IMR-90 (cell line): ENCODE measurements around the gene MEN1. TPM values are rescaled to one million over a fixed set of nuclear protein-coding genes. Genes with fewer than 3 reads are reported as not detected.

Experiments used
- ATAC-seq: fragments of 200-7000 bp; cut with Tn5 transposase; 2 replicates; pipeline ENCODE4 v1.9.1; 2020; ENCODE audit warnings: low read depth, mild to moderate bottlenecking, moderate library complexity
- BruUV-seq: library from RNA; stranded (reverse); fragments of 400-500 nt; replicated peaks from 2 replicates; lab custom pipeline; 2021; lab: Mats Ljungman, UMichigan
- CTCF ChIA-PET: fragments of 300-600 bp; formaldehyde crosslinking; extraction: SDS; loops from one replicate; lab custom pipeline; 2021; ENCODE audit warnings: antibody characterized with exemption; lab: Yijun Ruan, JAX
- POLR2A ChIA-PET: fragments of 300-600 bp; sonication (Branson Sonifier 250); formaldehyde crosslinking; loops from one replicate; lab custom pipeline; 2022; ENCODE audit warnings: antibody characterized with exemption; ENCODE audit not compliant: unreplicated experiment; lab: Charles Lee
- DNase-seq: peaks from one replicate; pipeline ENCODE4 v3.0.0; 2013
- H2AFZ ChIP-seq: replicated peaks from 2 replicates; pipeline ENCODE3; 2013; ENCODE audit warnings: low read length, mild to moderate bottlenecking; ENCODE audit not compliant: poor library complexity
- H2AK5ac ChIP-seq: 2 replicates; pipeline ENCODE4 v1.6.1; 2013; ENCODE audit warnings: low read depth, low read length, inconsistent platforms
- H2AK9ac ChIP-seq: replicated peaks from 2 replicates; pipeline ENCODE3; 2013; ENCODE audit warnings: mild to moderate bottlenecking, low read depth, low read length, moderate library complexity; ENCODE audit not compliant: poor library complexity
- H2BK120ac ChIP-seq: 2 replicates; pipeline ENCODE4 v1.6.1; 2013; ENCODE audit warnings: low read depth, low read length, inconsistent platforms
- H2BK15ac ChIP-seq: 3 replicates; pipeline ENCODE4 v1.6.1; 2013; ENCODE audit warnings: low read depth, low read length, inconsistent platforms
- H2BK20ac ChIP-seq: 2 replicates; pipeline ENCODE4 v1.6.1; 2013; ENCODE audit warnings: low read depth, mild to moderate bottlenecking, inconsistent platforms, low read length, moderate library complexity
- H2BK5ac ChIP-seq: 2 replicates; pipeline ENCODE4 v1.6.1; 2013; ENCODE audit warnings: mild to moderate bottlenecking, low read depth, low read length, inconsistent platforms; ENCODE audit not compliant: poor library complexity, severe bottlenecking
- H3K14ac ChIP-seq: replicated peaks from 2 replicates; pipeline ENCODE4 v1.6.1; 2013; ENCODE audit warnings: low read depth, low read length, inconsistent platforms
- H3K18ac ChIP-seq: 2 replicates; pipeline ENCODE4 v1.6.1; 2013; ENCODE audit warnings: low read depth, low read length, control low read depth
- H3K23ac ChIP-seq: 2 replicates; pipeline ENCODE4 v1.6.1; 2013; ENCODE audit warnings: low read depth, low read length, inconsistent platforms
- H3K27ac ChIP-seq: 2 replicates; pipeline ENCODE4 v1.5.1; 2013; ENCODE audit warnings: mild to moderate bottlenecking, control low read depth, low read length; ENCODE audit not compliant: insufficient read depth
- H3K27me3 ChIP-seq: 2 replicates; pipeline ENCODE4 v1.6.1; 2013; ENCODE audit warnings: low read length; ENCODE audit not compliant: control insufficient read depth, insufficient read depth
- H3K36me3 ChIP-seq: 2 replicates; pipeline ENCODE4 v1.6.1; 2013; ENCODE audit warnings: low read length, mixed read lengths; ENCODE audit not compliant: control insufficient read depth, insufficient read depth
- H3K4ac ChIP-seq: 2 replicates; pipeline ENCODE4 v1.6.1; 2013; ENCODE audit warnings: low read depth, low read length, inconsistent platforms
- H3K4me1 ChIP-seq: 2 replicates; pipeline ENCODE4 v1.6.1; 2013; ENCODE audit warnings: low read length, mixed read lengths; ENCODE audit not compliant: control insufficient read depth, insufficient read depth
- H3K4me2 ChIP-seq: 2 replicates; pipeline ENCODE4 v1.6.1; 2013; ENCODE audit warnings: low read depth, mild to moderate bottlenecking, control low read depth, low read length, moderate library complexity
- H3K4me3 ChIP-seq: 2 replicates; pipeline ENCODE4 v1.5.1; 2013; ENCODE audit warnings: low read depth, mild to moderate bottlenecking, control low read depth, low read length, moderate library complexity; ENCODE audit not compliant: insufficient read depth
- H3K56ac ChIP-seq: 2 replicates; pipeline ENCODE4 v1.6.1; 2013; ENCODE audit warnings: low read length, inconsistent platforms; ENCODE audit not compliant: insufficient read depth; ENCODE audit errors: extremely low read depth
- H3K79me1 ChIP-seq, 2 experiments: 2 replicates each; pipeline ENCODE4 v1.6.1; 2013; ENCODE audit warnings: low read length in 2 of 2, inconsistent platforms in 1 of 2, low read depth in 1 of 2
- H3K9ac ChIP-seq: 2 replicates; pipeline ENCODE4 v1.6.1; 2013; ENCODE audit warnings: low read depth, low read length, control low read depth
- H3K9me1 ChIP-seq: 2 replicates; pipeline ENCODE4 v1.6.1; 2013; ENCODE audit warnings: low read length, inconsistent platforms; ENCODE audit not compliant: insufficient read depth
- H3K9me3 ChIP-seq: 2 replicates; pipeline ENCODE4 v1.6.1; 2013; ENCODE audit warnings: low read length; ENCODE audit not compliant: control insufficient read depth, insufficient read depth
- H4K20me1 ChIP-seq: 2 replicates; pipeline ENCODE4 v1.6.1; 2013; ENCODE audit warnings: low read length, inconsistent platforms; ENCODE audit not compliant: insufficient read depth
- H4K5ac ChIP-seq: 2 replicates; pipeline ENCODE4 v1.6.1; 2013; ENCODE audit warnings: mild to moderate bottlenecking, low read depth, low read length, control low read depth
- H4K8ac ChIP-seq, 2 experiments: 2 replicates each; pipeline ENCODE4 v1.6.1; 2013; ENCODE audit warnings: low read depth in 2 of 2, low read length in 2 of 2, control low read depth in 1 of 2, inconsistent platforms in 1 of 2
- H4K91ac ChIP-seq: 2 replicates; pipeline ENCODE4 v1.6.1; 2013; ENCODE audit warnings: low read depth, low read length, inconsistent platforms; ENCODE audit not compliant: insufficient read depth
- BHLHE40 ChIP-seq: fragments of 150-350 bp; IDR thresholded peaks from 2 replicates; pipeline ENCODE4 v1.6.1; 2016; ENCODE audit warnings: mild to moderate bottlenecking, low read depth, low read length
- CHD1 ChIP-seq: IDR thresholded peaks from 2 replicates; pipeline ENCODE4 v1.6.1; 2012; ENCODE audit warnings: low read depth, low read length, improper control_type of control experiment
- FOS ChIP-seq: fragments of 150-350 bp; IDR thresholded peaks from 2 replicates; pipeline ENCODE4 v1.6.1; 2016; ENCODE audit warnings: low read depth, low read length
- MAZ ChIP-seq: IDR thresholded peaks from 2 replicates; pipeline ENCODE4 v1.6.1; 2012; ENCODE audit warnings: low read depth, mild to moderate bottlenecking, low read length, improper control_type of control experiment, moderate library complexity, borderline replicate concordance
- MXI1 ChIP-seq: IDR thresholded peaks from 2 replicates; pipeline ENCODE4 v1.6.1; 2012; ENCODE audit warnings: low read depth, mild to moderate bottlenecking, low read length, moderate library complexity, borderline replicate concordance
- RFX5 ChIP-seq: IDR thresholded peaks from 2 replicates; pipeline ENCODE4 v1.8.0; 2012; ENCODE audit warnings: low read depth, mild to moderate bottlenecking, low read length, moderate library complexity
- SMC3 ChIP-seq: fragments of 150-350 bp; IDR thresholded peaks from 2 replicates; pipeline ENCODE4 v1.6.1; 2016; ENCODE audit warnings: low read depth, mild to moderate bottlenecking, antibody characterized with exemption, low read length, moderate library complexity
- WGBS, 2 experiments: methylation state at CpG; one replicate each; pipeline versions ENCODE4 v1.1.5 to v1.1.7; 2013; ENCODE audit warnings: missing lambda C conversion rate in 2 of 2; ENCODE audit not compliant: insufficient read length in 1 of 2; ENCODE audit errors: extremely low coverage in 2 of 2; 5-methylcytosine and 5-hydroxymethylcytosine counted together
- dilution Hi-C: fragments of 300-500 bp; cut with HindIII; formaldehyde crosslinking; loops from one replicate; pipeline ENCODE4 v1.14.3; 2018; ENCODE audit warnings: low sequenced_read_pairs; ENCODE audit not compliant: unreplicated experiment
- in situ Hi-C: fragments of 300-500 bp; cut with MboI; formaldehyde crosslinking; loops from 3 replicates; pipeline ENCODE4 v1.14.3; 2019; ENCODE audit warnings: low sequenced_read_pairs, inconsistent platforms, mixed read lengths
- intact Hi-C: fragments of 100-400 bp; cut with micrococcal nuclease; formaldehyde crosslinking; loops from 2 replicates; pipeline ENCODE4 v1.10.0; 2022
- polyA plus RNA-seq, 3 experiments: library from polyadenylated mRNA; depleted of rRNA; stranded (reverse); fragments of >200 nt; gene quantifications; 2 replicates each; pipeline ENCODE4 v1.2.3, GENCODE V29; 2012; ENCODE audit warnings: low replicate concordance in 1 of 3
- total RNA-seq: library from RNA; depleted of rRNA; stranded (reverse); fragments of >200 nt; gene quantifications from 2 replicates; pipeline ENCODE4 v1.2.3, GENCODE V29; 2012
- TF ChIP-seq, protein P1 (sequence below): fragments of 150-350 bp; IDR thresholded peaks from 2 replicates; pipeline ENCODE4 v1.6.1; 2016; ENCODE audit warnings: low read depth, mild to moderate bottlenecking, low read length, moderate library complexity, borderline replicate concordance
- TF ChIP-seq, protein P2 (sequence below): conservative IDR thresholded peaks from 2 replicates; pipeline ENCODE4 v1.5.1; 2012; ENCODE audit warnings: mild to moderate bottlenecking, low read depth, low read length, improper control_type of control experiment

Gene MEN1
- total and polyA plus RNA-seq, 2 of the 4 experiments (the other 2 are of a cell fraction): 8.8 to 35.7 TPM

DNA sequence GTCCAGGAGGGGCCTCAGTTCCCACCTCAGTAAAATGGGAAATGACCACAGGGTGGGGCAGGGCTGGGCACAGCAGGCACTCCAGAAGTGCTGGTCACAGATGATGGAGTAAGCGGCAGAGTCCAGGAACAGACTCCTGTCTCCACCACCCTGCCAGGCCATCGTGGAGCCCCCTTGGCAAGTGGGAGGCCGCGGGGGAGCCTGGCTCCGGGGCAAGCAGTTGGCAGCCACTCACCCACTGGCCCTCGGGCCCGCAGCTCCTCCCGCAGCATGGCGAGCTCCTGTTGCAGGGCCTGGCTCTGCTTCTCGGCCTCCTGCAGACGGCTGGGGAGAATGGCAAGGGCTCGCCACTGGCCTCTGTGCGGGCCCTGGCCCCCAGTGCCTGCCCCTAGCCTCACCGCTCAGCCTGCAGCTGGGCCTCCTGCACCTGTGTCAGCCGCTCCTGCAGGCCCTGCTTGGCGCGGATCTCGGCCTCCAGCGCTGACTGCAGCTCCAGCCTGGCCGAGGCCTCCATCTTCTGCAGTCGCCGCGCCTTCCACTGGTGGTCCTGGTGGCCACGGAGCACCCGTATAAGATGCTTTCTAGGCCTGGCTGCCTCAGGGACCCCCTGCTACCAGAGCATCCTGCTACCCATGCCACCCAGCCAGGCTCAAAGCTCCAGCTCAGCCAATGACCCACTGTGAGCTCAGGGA is 23.8 kb upstream of the MEN1 start:
- 83% methylated on average over 13 of the region's 25 CpGs; no CpG with 5 or more reads in 1 of the 2 experiments for WGBS, 2 experiments
- H4K8ac ChIP-seq: no peak overlapping the region
- no peaks in the 10 kb centered on the region for H3K9me3 ChIP-seq
- no peak overlapping the region for H2BK5ac ChIP-seq
- no peaks in the 10 kb centered on the region for H3K4me1 ChIP-seq
- H3K79me1 ChIP-seq: no peaks in the 10 kb centered on the region
- no peak overlapping the region for H4K91ac ChIP-seq
- H2AK9ac ChIP-seq: no peak overlapping the region
- TF ChIP-seq CHD1 (no peak), BHLHE40 (no peak), MXI1 (no peak), SMC3 (no peak), RFX5 (no peak), FOS (no peak), MAZ (no peak)
- TF ChIP-seq, protein P1, sequence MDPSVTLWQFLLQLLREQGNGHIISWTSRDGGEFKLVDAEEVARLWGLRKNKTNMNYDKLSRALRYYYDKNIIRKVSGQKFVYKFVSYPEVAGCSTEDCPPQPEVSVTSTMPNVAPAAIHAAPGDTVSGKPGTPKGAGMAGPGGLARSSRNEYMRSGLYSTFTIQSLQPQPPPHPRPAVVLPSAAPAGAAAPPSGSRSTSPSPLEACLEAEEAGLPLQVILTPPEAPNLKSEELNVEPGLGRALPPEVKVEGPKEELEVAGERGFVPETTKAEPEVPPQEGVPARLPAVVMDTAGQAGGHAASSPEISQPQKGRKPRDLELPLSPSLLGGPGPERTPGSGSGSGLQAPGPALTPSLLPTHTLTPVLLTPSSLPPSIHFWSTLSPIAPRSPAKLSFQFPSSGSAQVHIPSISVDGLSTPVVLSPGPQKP: no peak
- TF ChIP-seq, protein P2, sequence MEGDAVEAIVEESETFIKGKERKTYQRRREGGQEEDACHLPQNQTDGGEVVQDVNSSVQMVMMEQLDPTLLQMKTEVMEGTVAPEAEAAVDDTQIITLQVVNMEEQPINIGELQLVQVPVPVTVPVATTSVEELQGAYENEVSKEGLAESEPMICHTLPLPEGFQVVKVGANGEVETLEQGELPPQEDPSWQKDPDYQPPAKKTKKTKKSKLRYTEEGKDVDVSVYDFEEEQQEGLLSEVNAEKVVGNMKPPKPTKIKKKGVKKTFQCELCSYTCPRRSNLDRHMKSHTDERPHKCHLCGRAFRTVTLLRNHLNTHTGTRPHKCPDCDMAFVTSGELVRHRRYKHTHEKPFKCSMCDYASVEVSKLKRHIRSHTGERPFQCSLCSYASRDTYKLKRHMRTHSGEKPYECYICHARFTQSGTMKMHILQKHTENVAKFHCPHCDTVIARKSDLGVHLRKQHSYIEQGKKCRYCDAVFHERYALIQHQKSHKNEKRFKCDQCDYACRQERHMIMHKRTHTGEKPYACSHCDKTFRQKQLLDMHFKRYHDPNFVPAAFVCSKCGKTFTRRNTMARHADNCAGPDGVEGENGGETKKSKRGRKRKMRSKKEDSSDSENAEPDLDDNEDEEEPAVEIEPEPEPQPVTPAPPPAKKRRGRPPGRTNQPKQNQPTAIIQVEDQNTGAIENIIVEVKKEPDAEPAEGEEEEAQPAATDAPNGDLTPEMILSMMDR: no peak
- in situ Hi-C loops: no loop called here
- H3K27me3 ChIP-seq: peaks cover 11% of the 10 kb centered on the region; the same call in 1 of the 2 replicates
- H3K9me1 ChIP-seq: no peaks in the 10 kb centered on the region
- no peak overlapping the region for H3K9ac ChIP-seq
- no peak overlapping the region for H3K4me3 ChIP-seq
- DNase-seq (no peak), ATAC-seq (no peak)
- H3K27ac ChIP-seq: no peak overlapping the region
- no TSS peak for BruUV-seq
- H4K20me1 ChIP-seq: no peaks in the 10 kb centered on the region
- H2BK120ac ChIP-seq: no peak overlapping the region
- no peaks in the 10 kb centered on the region for H3K36me3 ChIP-seq
- no peak overlapping the region for H3K23ac ChIP-seq
- dilution Hi-C loops: no loop called here
- no peak overlapping the region for H3K4me2 ChIP-seq
- H3K4ac ChIP-seq: no peak overlapping the region
- no peak overlapping the region for H2BK20ac ChIP-seq
- intact Hi-C loops: no loop called here
- no peak overlapping the region for H3K14ac ChIP-seq
- H2AK5ac ChIP-seq: no peak overlapping the region
- H3K56ac ChIP-seq: no peak overlapping the region
- no peak overlapping the region for H4K5ac ChIP-seq
- no peak overlapping the region for H3K18ac ChIP-seq
- no peak overlapping the region for H2BK15ac ChIP-seq
- no peak overlapping the region for H2AFZ ChIP-seq
- CTCF ChIA-PET: interaction anchor here (1.0 kb wide), 1 partner anchor 10 kb away, joined by 6 read pairs; the partner anchor contains the start of gene CDC42BPG
- POLR2A ChIA-PET: no interaction called here
